HepG2 (cell line): ENCODE measurements around the gene SEMA6B. TPM values are rescaled to one million over a fixed set of nuclear protein-coding genes. Genes with fewer than 3 reads are reported as not detected.

ENCODE experiments used
- BCL6 ChIP-seq: IDR thresholded peaks from 2 replicates; pipeline ENCODE4 v1.6.1; 2016; ENCODE audit warnings: missing genetic modification reagents, missing compliant biosample characterization
- IRF2 ChIP-seq: IDR thresholded peaks from 2 replicates; pipeline ENCODE4 v1.6.1; 2018; ENCODE audit warnings: missing genetic modification reagents, missing compliant biosample characterization
- NR2C2 ChIP-seq: sonication (generic); formaldehyde crosslinking; IDR thresholded peaks from 2 replicates; pipeline ENCODE4 v1.4.0; 2020; ENCODE audit warnings: missing genetic modification reagents, mild to moderate bottlenecking, moderate library complexity, borderline replicate concordance
- NR2F2 ChIP-seq: IDR thresholded peaks from 2 replicates; pipeline ENCODE4 v1.6.1; 2012; ENCODE audit warnings: low read depth, inconsistent platforms, borderline replicate concordance
- PLSCR1 ChIP-seq: sonication (generic); formaldehyde crosslinking; IDR thresholded peaks from 2 replicates; pipeline ENCODE4 v1.5.0; 2020; ENCODE audit warnings: missing genetic modification reagents, mild to moderate bottlenecking, borderline replicate concordance
- PPARG ChIP-seq: conservative IDR thresholded peaks from 2 replicates; pipeline ENCODE4 v1.6.1; 2016; ENCODE audit warnings: missing biosample characterization, missing genetic modification reagents
- TCF7L2 ChIP-seq: IDR thresholded peaks from 2 replicates; pipeline ENCODE4 v1.6.1; 2011; ENCODE audit warnings: mild to moderate bottlenecking, low read depth, low read length, moderate library complexity
- THAP7 ChIP-seq: sonication (generic); formaldehyde crosslinking; IDR thresholded peaks from 2 replicates; pipeline ENCODE4 v1.8.1; 2023; ENCODE audit warnings: mild to moderate bottlenecking, missing genetic modification reagents
- THRA ChIP-seq: sonication (generic); formaldehyde crosslinking; IDR thresholded peaks from 2 replicates; pipeline ENCODE4 v1.4.0; 2020; ENCODE audit warnings: missing genetic modification reagents, borderline replicate concordance
- YEATS4 ChIP-seq: sonication (generic); formaldehyde crosslinking; IDR thresholded peaks from 2 replicates; pipeline ENCODE4 v1.4.0; 2020; ENCODE audit warnings: missing genetic modification reagents, borderline replicate concordance
- ZNF10 ChIP-seq: sonication (generic); formaldehyde crosslinking; IDR thresholded peaks from 2 replicates; pipeline ENCODE4 v1.4.0; 2020; ENCODE audit warnings: mild to moderate bottlenecking, low read depth, missing genetic modification reagents, borderline replicate concordance
- ZNF629 ChIP-seq: sonication (generic); formaldehyde crosslinking; conservative IDR thresholded peaks from 2 replicates; pipeline ENCODE4 v1.5.0; 2020; ENCODE audit warnings: missing genetic modification reagents
- ZNF670 ChIP-seq: sonication (generic); formaldehyde crosslinking; IDR thresholded peaks from 2 replicates; pipeline ENCODE4 v1.8.0; 2022; ENCODE audit warnings: mild to moderate bottlenecking, missing genetic modification reagents, borderline replicate concordance
- ZNF775 ChIP-seq: sonication (generic); formaldehyde crosslinking; IDR thresholded peaks from 2 replicates; pipeline ENCODE4 v1.4.0; 2020; ENCODE audit warnings: missing genetic modification reagents, mild to moderate bottlenecking, moderate library complexity, borderline replicate concordance
- polyA plus RNA-seq, 8 experiments: library from polyadenylated mRNA; depleted of rRNA in 3 of 8; stranded (reverse) in 7 of 8; unstranded in 1 of 8; fragments of >200 nt; fragmentation: Illumina TruSeq in 4 of 8; extraction: Trizol in 4 of 8; gene quantifications; 2 replicates each; pipeline versions ENCODE4 v1.2.1 to v1.2.3, GENCODE V29; 2011 to 2016; ENCODE audit warnings: low read depth in 4 of 8, missing spikeins in 1 of 8, mixed read lengths in 1 of 8; ENCODE audit not compliant: insufficient read depth in 1 of 8
- total RNA-seq, 5 experiments: library from RNA; depleted of rRNA; stranded (reverse); fragments of >200 nt; fragmentation: Illumina TruSeq; extraction: Trizol; gene quantifications; 2 replicates each; pipeline ENCODE4 v1.2.3, GENCODE V29; 2016; ENCODE audit warnings: low read depth in 1 of 5
- TF ChIP-seq, protein P1 (sequence below): IDR thresholded peaks from 2 replicates; pipeline ENCODE4 v1.6.1; 2016; ENCODE audit warnings: missing compliant biosample characterization, missing genetic modification reagents, borderline replicate concordance
- TF ChIP-seq, protein P2 (sequence below): IDR thresholded peaks from 2 replicates; pipeline ENCODE4 v1.6.1; 2016; ENCODE audit warnings: low read depth, borderline replicate concordance
- TF ChIP-seq, protein P3 (sequence below): sonication (generic); formaldehyde crosslinking; IDR thresholded peaks from 2 replicates; pipeline ENCODE4 v1.4.0; 2020; ENCODE audit warnings: missing genetic modification reagents, borderline replicate concordance

SEMA6B gene
- total and polyA plus RNA-seq, 2 of the 13 experiments (the other 11 are each of a cell fraction or from before 2014, with no cell fraction given): 45.5 to 67.1 TPM

DNA sequence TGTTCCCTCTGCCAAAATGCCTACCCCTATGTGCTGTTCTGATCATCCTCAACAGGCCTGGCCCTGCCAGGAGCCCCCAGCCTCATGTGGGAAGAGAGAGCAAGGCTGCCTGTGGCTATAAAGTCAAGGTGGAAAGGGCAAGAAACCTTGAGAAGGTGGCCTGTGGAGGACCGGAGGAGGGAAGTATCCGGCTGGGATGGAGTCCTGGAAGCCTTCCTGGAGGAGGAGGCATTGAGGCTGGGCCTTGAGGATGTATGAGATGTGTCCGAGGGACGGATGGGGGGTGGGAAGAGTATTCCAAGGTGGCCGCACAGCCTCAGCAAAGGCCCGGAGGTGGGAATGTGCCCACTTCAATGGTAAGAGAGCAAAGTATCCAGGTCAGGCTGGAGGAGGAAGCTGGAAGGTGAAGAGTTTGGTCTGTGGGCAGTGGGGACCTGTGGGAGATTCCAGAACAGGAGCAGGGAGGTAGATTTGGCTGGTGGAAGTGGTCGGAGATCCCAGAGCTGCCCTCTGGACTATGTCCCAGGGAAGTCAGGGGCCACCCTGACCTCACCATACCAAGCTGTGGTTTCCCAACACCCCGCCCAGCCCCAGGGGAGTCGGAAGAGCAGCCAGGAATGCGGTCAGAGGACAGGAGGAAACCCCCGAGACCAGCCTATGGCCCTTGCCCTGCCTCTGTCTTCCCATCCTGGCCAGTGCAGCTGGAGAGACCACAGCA is 38.2 kb downstream of the SEMA6B start (continued):
- TF ChIP-seq ZNF629 (CRISPR knock-in tag) (peak; percentile 98), NR2F2 (peak; percentile 86), NR2C2 (CRISPR knock-in tag) (0 out of 2 replicates have a peak, but pooled peaks have one; percentile 27), IRF2 (CRISPR knock-in tag) (peak; percentile 48; the same call in 1 of the 2 replicates), ZNF10 (no peak), THAP7 (CRISPR knock-in tag) (no peak), YEATS4 (CRISPR knock-in tag) (peak; percentile 23; the same call in 1 of the 2 replicates), TCF7L2 (no peak), ZNF670 (CRISPR knock-in tag) (peak; percentile 56; the same call in 1 of the 2 replicates), PLSCR1 (CRISPR knock-in tag) (no peak), THRA (CRISPR knock-in tag) (peak; percentile 58; the same call in 1 of the 2 replicates), ZNF775 (CRISPR knock-in tag) (no peak), BCL6 (CRISPR knock-in tag) (peak; percentile 51), PPARG (peak; percentile 96)
- TF ChIP-seq, protein P1, sequence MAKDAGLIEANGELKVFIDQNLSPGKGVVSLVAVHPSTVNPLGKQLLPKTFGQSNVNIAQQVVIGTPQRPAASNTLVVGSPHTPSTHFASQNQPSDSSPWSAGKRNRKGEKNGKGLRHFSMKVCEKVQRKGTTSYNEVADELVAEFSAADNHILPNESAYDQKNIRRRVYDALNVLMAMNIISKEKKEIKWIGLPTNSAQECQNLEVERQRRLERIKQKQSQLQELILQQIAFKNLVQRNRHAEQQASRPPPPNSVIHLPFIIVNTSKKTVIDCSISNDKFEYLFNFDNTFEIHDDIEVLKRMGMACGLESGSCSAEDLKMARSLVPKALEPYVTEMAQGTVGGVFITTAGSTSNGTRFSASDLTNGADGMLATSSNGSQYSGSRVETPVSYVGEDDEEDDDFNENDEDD (CRISPR knock-in tag): 0 out of 2 replicates have a peak, but pooled peaks have one; percentile 30
- TF ChIP-seq, protein P2, sequence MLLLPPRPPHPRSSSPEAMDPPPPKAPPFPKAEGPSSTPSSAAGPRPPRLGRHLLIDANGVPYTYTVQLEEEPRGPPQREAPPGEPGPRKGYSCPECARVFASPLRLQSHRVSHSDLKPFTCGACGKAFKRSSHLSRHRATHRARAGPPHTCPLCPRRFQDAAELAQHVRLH (CRISPR knock-in tag): 0 out of 2 replicates have a peak, but pooled peaks have one; percentile 16
- TF ChIP-seq, protein P3, sequence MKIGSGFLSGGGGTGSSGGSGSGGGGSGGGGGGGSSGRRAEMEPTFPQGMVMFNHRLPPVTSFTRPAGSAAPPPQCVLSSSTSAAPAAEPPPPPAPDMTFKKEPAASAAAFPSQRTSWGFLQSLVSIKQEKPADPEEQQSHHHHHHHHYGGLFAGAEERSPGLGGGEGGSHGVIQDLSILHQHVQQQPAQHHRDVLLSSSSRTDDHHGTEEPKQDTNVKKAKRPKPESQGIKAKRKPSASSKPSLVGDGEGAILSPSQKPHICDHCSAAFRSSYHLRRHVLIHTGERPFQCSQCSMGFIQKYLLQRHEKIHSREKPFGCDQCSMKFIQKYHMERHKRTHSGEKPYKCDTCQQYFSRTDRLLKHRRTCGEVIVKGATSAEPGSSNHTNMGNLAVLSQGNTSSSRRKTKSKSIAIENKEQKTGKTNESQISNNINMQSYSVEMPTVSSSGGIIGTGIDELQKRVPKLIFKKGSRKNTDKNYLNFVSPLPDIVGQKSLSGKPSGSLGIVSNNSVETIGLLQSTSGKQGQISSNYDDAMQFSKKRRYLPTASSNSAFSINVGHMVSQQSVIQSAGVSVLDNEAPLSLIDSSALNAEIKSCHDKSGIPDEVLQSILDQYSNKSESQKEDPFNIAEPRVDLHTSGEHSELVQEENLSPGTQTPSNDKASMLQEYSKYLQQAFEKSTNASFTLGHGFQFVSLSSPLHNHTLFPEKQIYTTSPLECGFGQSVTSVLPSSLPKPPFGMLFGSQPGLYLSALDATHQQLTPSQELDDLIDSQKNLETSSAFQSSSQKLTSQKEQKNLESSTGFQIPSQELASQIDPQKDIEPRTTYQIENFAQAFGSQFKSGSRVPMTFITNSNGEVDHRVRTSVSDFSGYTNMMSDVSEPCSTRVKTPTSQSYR (CRISPR knock-in tag): peak; percentile 66; the same call in 1 of the 2 replicates
